ENCODE measurements around the gene CRYGC.
"Not testable (repeated sequence)": the region's sequence is repeated elsewhere in the genome, so short reads cannot be mapped to it uniquely, and the experiment has no call there.

The CRYGC gene

DNA sequence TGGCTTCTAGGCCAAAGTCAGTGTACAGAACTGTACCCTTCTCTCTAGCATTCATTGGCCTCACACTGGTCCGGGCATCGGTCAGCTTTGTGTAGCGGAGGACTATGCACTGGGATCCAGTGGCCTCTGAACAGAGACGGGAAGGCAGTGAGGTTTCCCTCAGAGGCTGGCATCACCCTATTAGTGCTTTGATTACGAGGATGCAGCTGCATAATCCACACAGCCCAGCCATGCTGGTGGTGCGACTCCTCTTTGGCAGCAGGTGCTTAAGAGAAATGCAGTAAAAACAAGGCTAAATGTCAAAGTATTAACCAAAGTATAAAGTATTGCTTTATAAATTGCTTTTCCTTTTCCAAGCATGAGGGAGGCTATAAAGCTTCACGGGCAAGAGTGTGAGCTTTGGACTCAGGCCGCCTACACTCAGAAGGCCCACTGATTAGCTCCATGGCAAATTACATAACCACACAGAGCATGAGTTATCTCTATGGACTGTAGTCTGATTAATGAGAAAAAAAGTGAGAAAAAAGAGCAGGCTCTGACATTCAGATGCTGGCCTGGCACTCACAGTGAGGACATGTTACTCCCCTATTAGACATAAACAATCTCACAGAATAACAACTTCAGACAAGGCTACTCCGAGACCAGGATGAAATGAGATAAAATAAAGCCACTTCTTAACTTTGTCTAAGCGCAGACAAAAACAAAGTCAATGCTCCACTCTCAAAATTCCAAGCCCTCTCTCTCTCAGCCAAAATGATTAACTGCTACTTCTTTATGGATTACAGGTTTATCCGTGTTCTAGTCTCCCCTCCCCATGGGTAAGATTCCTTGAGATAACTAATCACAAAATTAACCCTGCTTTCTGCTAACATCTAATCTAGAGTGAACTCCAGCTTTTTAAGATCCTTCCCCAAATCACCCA is 6.4 kb upstream of the CRYGC start:
- no peak for DNase-seq

DNA sequence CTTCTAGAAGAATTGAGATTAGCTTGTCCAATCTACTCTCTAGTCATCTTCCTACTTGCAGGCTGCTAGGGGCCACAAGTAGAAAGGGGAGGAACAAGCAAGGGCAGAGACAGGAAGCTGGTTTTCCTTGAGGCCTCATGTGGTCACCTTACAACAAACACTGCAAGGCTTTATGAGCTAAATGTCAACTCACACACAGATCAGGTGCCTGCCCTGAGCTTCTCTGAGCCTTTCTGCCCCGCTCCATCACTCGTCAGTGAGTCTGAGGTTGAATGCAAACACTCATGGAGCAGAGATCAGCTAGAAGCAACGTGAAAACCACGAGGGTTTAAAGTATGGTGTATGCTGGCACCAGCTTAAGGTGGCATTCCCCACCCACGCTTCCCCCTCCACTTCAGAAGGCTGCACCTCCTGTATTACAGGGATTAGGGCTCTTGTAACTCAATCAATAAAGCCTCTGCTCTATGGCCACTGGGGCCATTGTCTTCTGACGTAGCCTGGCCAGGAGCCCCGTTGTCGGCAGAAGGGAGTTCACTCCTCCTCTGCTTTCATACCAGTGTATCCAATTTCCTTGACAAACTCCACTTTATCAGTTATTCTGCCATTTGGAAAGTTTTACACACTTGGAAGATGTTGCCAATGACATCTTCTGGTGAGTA is 5.4 kb upstream of the CRYGC start:
- DNase-seq = no peak

DNA sequence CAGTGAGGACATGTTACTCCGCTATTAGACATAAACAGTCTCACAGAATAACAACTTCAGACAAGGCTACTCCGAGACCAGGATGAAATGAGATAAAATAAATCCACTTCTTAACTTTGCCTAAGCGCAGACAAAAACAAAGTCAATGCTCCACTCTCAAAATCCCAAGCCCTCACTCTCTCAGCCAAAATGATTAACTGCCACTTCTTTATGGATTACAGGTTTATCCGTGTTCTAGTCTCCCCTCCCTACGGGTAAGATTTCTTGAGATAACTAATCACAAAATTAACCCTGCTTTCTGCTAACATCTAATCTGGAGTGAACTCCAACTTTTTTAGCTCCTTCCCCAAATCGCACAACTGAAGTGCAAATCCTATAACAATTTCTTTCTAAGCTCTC is 1.1 kb upstream of the CRYGC start:
- no peak for DNase-seq

DNA sequence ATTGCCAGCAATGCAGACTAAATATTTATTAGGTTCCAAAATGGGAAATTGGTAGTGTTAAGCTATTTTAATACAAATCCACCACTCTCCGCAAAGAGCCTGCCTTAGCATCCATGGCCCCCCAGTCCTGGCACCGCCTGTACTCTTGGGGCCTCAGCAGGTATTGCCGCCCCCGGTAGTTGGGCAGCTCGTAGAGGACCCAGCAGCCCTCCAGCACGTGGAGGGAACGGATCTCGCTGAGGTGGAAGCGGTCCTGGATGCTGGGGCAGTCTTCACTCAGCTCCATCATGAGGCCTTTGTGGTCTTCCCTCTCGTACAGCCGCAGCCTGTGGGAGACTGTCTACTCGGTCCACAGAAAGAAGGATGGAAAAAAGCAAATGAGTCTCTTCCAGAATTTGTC is 1.5 kb downstream of the CRYGC start:
- DNase-seq = no peak

GRCh38 chr2:208127090-208127489 is 2.5 kb downstream of the CRYGC start:
- no peak for DNase-seq

- DNase-seq = no peak
Measured at GRCh38 chr2:208125251-208125650, 4.4 kb downstream of the CRYGC start.

- not testable (repeated sequence) for DNase-seq
Measured at GRCh38 chr2:208124013-208124715, 5.5 kb downstream of the CRYGC start, which contains the start of gene CRYGD. Gene CRYGD, minus strand, starts transcription at chr2:208124524. Its CDS starts 51 bp downstream, at chr2:208124473.

DNA sequence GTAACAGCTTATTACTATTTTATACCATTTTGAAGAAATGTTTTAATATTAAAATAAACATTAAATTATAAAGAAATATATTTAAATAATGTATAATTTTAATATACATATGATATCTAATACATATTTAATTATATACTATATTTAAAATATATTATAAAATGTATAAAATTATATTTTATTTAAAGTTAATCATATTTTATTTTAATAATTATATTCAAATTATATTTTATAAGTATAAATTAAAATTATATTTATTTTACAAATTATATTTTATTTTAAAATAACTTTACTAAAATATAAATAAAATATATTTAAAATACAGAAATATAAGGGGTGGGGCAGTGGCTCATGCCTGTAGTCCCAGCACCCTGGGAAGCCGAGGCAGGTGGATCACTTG is 7.4 kb downstream of the CRYGC start:
- no peak for DNase-seq

DNA sequence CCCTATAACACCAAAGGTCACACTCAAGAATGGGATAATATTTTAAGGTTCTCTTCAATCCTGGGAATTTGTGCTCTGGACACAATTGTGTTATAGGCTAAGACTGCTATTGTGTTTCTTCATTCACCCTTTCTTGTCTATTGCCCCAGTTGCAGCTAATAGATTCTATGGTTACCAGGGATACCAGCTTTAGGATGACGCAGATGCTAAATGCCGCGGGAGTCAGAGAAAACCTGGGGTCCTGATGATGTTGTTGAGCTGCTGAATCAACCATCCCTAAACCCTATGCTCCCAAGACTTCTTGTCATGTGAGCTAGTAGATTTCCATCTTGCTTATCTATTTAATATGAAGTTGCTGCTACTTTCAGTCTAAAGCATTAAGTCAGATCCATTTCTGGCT is 10.7 kb downstream of the CRYGC start:
- DNase-seq = no peak

DNA sequence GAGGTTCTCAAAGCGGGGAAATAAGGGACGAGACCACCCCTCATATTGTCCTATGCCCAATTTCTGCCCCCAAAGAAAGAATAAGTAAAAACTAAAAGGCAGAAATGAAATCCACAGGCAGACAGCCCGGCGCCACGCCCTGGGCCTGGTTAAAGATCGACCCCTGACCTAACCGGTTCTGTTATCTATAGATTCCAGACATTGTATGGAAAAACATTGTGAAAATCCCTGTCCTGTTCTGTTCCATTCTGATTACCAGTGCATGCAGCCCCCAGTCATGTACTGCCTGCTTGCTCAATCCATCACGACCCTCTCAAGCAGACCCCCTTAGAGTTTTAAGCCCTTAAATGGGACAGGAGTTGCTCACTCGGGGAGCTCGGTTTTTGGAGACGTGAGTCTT is 12.2 kb downstream of the CRYGC start:
- DNase-seq = not testable (repeated sequence)

GRCh38 chr2:208112969-208113368 is 16.7 kb downstream of the CRYGC start:
- peak; percentile 78 for DNase-seq

DNA sequence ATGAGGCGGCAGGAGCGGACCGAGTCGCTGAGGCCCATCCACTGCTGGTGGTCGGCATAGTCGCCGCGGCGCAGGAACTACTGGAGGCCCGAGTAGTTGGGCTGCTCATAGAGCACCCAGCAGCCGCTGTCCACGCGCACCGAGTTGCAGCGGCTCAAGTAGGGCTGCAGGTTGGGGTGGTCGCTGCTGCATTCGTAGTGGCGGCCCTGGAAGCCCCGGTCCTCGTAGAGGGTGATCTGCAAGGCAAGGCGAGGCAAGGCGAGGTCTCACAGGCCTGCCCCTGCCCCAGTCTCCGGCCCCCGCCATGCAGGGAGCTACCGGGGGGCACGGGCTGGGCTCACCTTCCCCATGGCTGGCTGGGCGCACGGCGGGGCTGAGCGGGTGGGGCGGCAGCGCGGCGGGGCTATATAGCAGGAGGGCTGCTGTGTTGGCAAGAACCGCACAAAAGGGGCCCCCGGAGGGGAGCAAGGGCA is 17.3 kb downstream of the CRYGC start:
- not testable (repeated sequence) for DNase-seq

- no peak for DNase-seq
Measured at GRCh38 chr2:208103616-208104015, 26.0 kb downstream of the CRYGC start.

- peak; percentile 29 for DNase-seq
Measured at GRCh38 chr2:208101716-208102631, 27.7 kb downstream of the CRYGC start.

DNA sequence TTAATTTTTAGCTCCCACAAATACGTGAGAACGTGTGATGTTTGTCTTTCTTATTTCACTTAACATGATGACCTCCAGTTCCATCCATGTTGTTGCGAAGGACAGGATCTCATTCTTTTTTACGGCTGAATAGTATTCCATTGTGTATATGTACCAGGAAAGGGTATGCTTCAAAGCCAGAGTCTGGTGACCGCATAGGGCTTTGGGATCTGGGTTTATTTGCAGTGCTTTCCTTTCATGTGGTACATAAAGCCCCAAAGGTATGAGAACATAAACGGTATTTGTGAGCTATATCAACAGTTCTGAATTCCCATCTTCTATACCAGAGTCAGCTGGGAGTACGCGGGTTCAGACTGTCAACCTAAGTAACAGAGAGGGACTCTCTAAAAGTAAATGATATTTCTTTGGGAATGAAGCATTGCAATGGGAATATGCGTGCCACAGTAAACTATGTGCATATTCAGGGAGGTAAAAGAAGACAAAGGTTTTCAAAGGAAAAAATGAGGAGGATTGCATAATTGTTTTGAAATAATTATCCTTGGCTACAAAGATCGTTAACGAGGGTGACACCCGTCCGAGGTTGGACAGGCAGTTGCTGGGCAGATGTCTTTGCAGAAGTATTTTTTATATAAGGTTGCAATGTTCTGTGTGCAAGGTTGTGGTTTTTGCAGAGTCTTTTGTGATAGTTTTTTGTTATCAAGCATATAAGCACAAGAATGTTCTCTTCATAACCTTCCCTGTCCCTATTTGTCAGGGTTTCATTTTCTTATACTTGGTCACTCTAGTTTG is 29.8 kb downstream of the CRYGC start:
- DNase-seq = no peak

GRCh38 chr2:208098701-208099100 is 30.9 kb downstream of the CRYGC start:
- not testable (repeated sequence) for DNase-seq

- no peak for DNase-seq
Measured at GRCh38 chr2:208098267-208098666, 31.4 kb downstream of the CRYGC start.

DNA sequence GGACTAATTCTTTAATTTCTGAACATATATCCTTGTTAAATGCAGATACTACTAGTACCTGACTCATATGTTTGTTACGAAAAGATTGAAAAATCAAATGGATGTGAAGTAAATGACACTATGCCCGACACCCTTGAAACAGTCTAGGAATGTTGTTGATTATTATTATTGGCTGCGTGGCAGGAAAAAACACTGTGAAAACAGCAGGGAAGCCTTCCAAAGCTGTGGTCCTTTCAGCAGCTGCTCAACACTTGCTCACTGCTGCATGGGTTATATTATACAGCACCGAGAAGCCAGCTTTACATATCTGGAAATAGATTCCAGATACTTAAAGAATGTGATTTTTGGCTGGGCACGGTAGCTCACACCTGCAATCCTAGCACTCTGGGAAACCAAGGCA is 31.8 kb downstream of the CRYGC start:
- no peak for DNase-seq

- DNase-seq = no peak
Measured at GRCh38 chr2:208097313-208097712, 32.3 kb downstream of the CRYGC start.

DNA sequence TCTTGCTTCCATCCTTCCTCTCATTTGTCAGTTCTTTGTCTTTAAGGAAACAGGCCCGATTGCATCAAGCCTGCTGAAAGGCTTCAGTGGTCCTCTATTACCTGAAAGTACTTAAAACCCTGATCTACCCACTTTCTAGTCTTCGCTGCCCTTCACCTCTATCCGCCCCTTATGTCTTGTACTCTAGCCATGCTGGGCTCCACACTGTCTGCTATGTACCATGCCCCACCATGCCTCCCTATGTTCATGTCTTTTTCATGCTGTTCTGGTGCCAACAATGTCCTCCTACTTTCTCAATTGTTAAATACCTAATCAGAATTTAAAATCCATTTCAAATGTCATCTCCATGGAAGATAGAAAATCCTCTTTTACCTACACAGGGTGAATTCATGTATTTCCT is 33.5 kb downstream of the CRYGC start:
- no peak for DNase-seq

GRCh38 chr2:208093128-208093527 is 36.5 kb downstream of the CRYGC start:
- DNase-seq = no peak

All from NCI-H345 (cell line).